K562 (cell line): ENCODE measurements around the gene SV2C. TPM values are rescaled to one million over a fixed set of nuclear protein-coding genes. Genes with fewer than 3 reads are reported as not detected.
A peak's percentile ranks its signal among the peaks of the same experiment; 100 is the strongest.

Experiments used
- ATF7 ChIP-seq: fragments of 450-650 bp; IDR thresholded peaks from 2 replicates; pipeline ENCODE4 v1.7.1; 2014; ENCODE audit warnings: mild to moderate bottlenecking, moderate library complexity
- CC2D1A ChIP-seq: fragments of 450-650 bp; IDR thresholded peaks from 2 replicates; pipeline ENCODE4 v1.6.1; 2017; ENCODE audit warnings: mild to moderate bottlenecking
- DDX20 ChIP-seq: fragments of 450-650 bp; IDR thresholded peaks from 2 replicates; pipeline ENCODE4 v1.6.1; 2016; ENCODE audit warnings: missing genetic modification characterization, low read depth, mild to moderate bottlenecking, missing compliant biosample characterization, moderate library complexity
- FOXA3 ChIP-seq, 2 experiments: fragments of 450-650 bp in 1 of 2; sonication (generic) in 1 of 2; formaldehyde crosslinking; IDR thresholded peaks in 1 of 2; conservative IDR thresholded peaks in 1 of 2; 2 replicates each; pipeline versions ENCODE4 v1.4.0 to v1.8.0; 2020 to 2022; ENCODE audit warnings: mild to moderate bottlenecking in 2 of 2, missing genetic modification reagents in 1 of 2
- FOXM1 ChIP-seq, 2 experiments: fragments of 450-650 bp in 1 of 2; sonication (generic) in 1 of 2; formaldehyde crosslinking in 1 of 2; IDR thresholded peaks; 2 replicates each; pipeline versions ENCODE4 v1.6.1 to v1.9.0; 2017 to 2022; ENCODE audit warnings: low read depth in 2 of 2, mild to moderate bottlenecking in 2 of 2, missing genetic modification reagents in 1 of 2, moderate library complexity in 1 of 2
- KAT7 ChIP-seq: sonication (generic); formaldehyde crosslinking; IDR thresholded peaks from 2 replicates; pipeline ENCODE4 v1.8.0; 2022; ENCODE audit warnings: missing genetic modification reagents, mild to moderate bottlenecking, borderline replicate concordance
- LCOR ChIP-seq: sonication (generic); formaldehyde crosslinking; IDR thresholded peaks from 2 replicates; pipeline ENCODE4 v1.8.0; 2022; ENCODE audit warnings: mild to moderate bottlenecking, missing genetic modification reagents
- MEF2D ChIP-seq: conservative IDR thresholded peaks from 2 replicates; pipeline ENCODE4 v1.6.1; 2016; ENCODE audit warnings: low read depth, missing genetic modification characterization, missing compliant biosample characterization
- TAL1 ChIP-seq: fragments of 450-650 bp; IDR thresholded peaks from 2 replicates; pipeline ENCODE4 v1.6.1; 2016; ENCODE audit warnings: mild to moderate bottlenecking
- THAP12 ChIP-seq: fragments of 250-450 bp; sonication (Bioruptor Pico); IDR thresholded peaks from 2 replicates; pipeline ENCODE4 v1.9.0; 2021; ENCODE audit warnings: mild to moderate bottlenecking, inconsistent platforms
- U2AF2 ChIP-seq: fragments of 200-400 bp; formaldehyde crosslinking; optimal IDR thresholded peaks from 2 replicates; pipeline ENCODE3; 2017; ENCODE audit warnings: low read depth, mild to moderate bottlenecking, low read length
- ZNF143 ChIP-seq: sonication (generic); formaldehyde crosslinking; IDR thresholded peaks from 2 replicates; pipeline ENCODE4 v1.9.0; 2022; ENCODE audit warnings: mild to moderate bottlenecking, missing genetic modification reagents
- ZNF23 ChIP-seq: fragments of 250-450 bp; sonication (Bioruptor Pico); IDR thresholded peaks from 2 replicates; pipeline ENCODE4 v1.4.0; 2020; ENCODE audit warnings: mild to moderate bottlenecking
- ZNF280A ChIP-seq: fragments of 450-650 bp; IDR thresholded peaks from 2 replicates; pipeline ENCODE4 v1.6.1; 2018; ENCODE audit warnings: mild to moderate bottlenecking, low read depth; ENCODE audit not compliant: partially characterized antibody
- ZNF511 ChIP-seq: sonication (generic); formaldehyde crosslinking; IDR thresholded peaks from 2 replicates; pipeline ENCODE4 v1.8.0; 2022; ENCODE audit warnings: mild to moderate bottlenecking, missing genetic modification reagents
- ZNF639 ChIP-seq, 2 experiments: fragments of 200-800 bp in 1 of 2; sonication (Bioruptor generic) in 1 of 2; sonication (generic) in 1 of 2; formaldehyde crosslinking in 1 of 2; IDR thresholded peaks in 1 of 2; conservative IDR thresholded peaks in 1 of 2; 2 replicates each; pipeline versions ENCODE4 v1.5.0 to v1.6.1; 2016 to 2020; ENCODE audit warnings: missing compliant biosample characterization in 1 of 2, missing genetic modification characterization in 1 of 2, missing genetic modification reagents in 1 of 2
- polyA plus RNA-seq, 8 experiments: library from polyadenylated mRNA; depleted of rRNA in 4 of 8; stranded (reverse) in 5 of 8; unstranded in 3 of 8; fragments of >200 nt; fragmentation: Nextera tagmentation in 2 of 8; fragmentation: Illumina TruSeq in 1 of 8; extraction: Ambion mirVana in 2 of 8; extraction: Trizol in 1 of 8; gene quantifications; 2 replicates each; pipeline versions ENCODE4 v1.2.1 to v1.2.3, GENCODE V29; 2011 to 2014; ENCODE audit warnings: inconsistent platforms in 1 of 8, missing spikeins in 1 of 8
- total RNA-seq, 7 experiments: library from RNA; depleted of rRNA in 6 of 7; stranded (reverse); fragments of >200 nt in 6 of 7; fragmentation: Illumina TruSeq in 2 of 7; extraction: Trizol in 2 of 7; gene quantifications; 2 replicates each; pipeline versions ENCODE4 v1.2.1 to v1.2.3, GENCODE V29; 2011 to 2021; ENCODE audit warnings: low replicate concordance in 1 of 7
- TF ChIP-seq, protein P1 (sequence below): sonication (generic); formaldehyde crosslinking; IDR thresholded peaks from 2 replicates; pipeline ENCODE4 v1.8.1; 2022; ENCODE audit warnings: missing genetic modification reagents
- TF ChIP-seq, protein P2 (sequence below): fragments of 200-400 bp; formaldehyde crosslinking; IDR thresholded peaks from 2 replicates; pipeline ENCODE4 v1.6.1; 2017; ENCODE audit warnings: mild to moderate bottlenecking, low read depth, low read length, moderate library complexity

Gene SV2C
- total and polyA plus RNA-seq, 9 of the 15 experiments (the other 6 are each of a cell fraction or from before 2014, with no cell fraction given) = 0.05 TPM; not detected in 8

GRCh38 chr5:76319673-76320072 lies 236.5 kb downstream of the SV2C start (continued):
- TF ChIP-seq DDX20 = no peak
- TF ChIP-seq ZNF23 = no peak
- TF ChIP-seq, protein P1, sequence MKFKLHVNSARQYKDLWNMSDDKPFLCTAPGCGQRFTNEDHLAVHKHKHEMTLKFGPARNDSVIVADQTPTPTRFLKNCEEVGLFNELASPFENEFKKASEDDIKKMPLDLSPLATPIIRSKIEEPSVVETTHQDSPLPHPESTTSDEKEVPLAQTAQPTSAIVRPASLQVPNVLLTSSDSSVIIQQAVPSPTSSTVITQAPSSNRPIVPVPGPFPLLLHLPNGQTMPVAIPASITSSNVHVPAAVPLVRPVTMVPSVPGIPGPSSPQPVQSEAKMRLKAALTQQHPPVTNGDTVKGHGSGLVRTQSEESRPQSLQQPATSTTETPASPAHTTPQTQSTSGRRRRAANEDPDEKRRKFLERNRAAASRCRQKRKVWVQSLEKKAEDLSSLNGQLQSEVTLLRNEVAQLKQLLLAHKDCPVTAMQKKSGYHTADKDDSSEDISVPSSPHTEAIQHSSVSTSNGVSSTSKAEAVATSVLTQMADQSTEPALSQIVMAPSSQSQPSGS = no peak
- TF ChIP-seq ZNF143 = no peak
- TF ChIP-seq FOXA3 (CRISPR knock-in tag; conservative IDR thresholded peaks at IDR 0.05 in 1 of 2, IDR thresholded peaks at IDR 0.05 in 1 of 2) = no peak
- peak; percentile 51; the same call in 1 of the 2 replicates for TF ChIP-seq ATF7
- no peak for TF ChIP-seq ZNF280A
- peak; percentile 51; the same call in 1 of the 2 replicates for TF ChIP-seq LCOR (CRISPR knock-in tag)
- peak; percentile 90 for TF ChIP-seq FOXM1 (IDR thresholded peaks at IDR 0.05; ENCODE audit: low read depth)
- TF ChIP-seq FOXM1 (CRISPR knock-in tag; IDR thresholded peaks at IDR 0.05; ENCODE audit: low read depth) = no peak
- peak; percentile 60; the same call in 1 of the 2 replicates for TF ChIP-seq CC2D1A
- no peak for TF ChIP-seq KAT7
- TF ChIP-seq TAL1 = peak; percentile 94
- no peak for TF ChIP-seq THAP12 (CRISPR knock-in tag)
- TF ChIP-seq, protein P2, sequence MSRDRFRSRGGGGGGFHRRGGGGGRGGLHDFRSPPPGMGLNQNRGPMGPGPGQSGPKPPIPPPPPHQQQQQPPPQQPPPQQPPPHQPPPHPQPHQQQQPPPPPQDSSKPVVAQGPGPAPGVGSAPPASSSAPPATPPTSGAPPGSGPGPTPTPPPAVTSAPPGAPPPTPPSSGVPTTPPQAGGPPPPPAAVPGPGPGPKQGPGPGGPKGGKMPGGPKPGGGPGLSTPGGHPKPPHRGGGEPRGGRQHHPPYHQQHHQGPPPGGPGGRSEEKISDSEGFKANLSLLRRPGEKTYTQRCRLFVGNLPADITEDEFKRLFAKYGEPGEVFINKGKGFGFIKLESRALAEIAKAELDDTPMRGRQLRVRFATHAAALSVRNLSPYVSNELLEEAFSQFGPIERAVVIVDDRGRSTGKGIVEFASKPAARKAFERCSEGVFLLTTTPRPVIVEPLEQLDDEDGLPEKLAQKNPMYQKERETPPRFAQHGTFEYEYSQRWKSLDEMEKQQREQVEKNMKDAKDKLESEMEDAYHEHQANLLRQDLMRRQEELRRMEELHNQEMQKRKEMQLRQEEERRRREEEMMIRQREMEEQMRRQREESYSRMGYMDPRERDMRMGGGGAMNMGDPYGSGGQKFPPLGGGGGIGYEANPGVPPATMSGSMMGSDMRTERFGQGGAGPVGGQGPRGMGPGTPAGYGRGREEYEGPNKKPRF = no peak
- TF ChIP-seq ZNF511 (CRISPR knock-in tag) = no peak
- TF ChIP-seq U2AF2 = no peak
- peak in 1 of 2 experiments; percentile 26; a peak in 1 of 4 replicates for TF ChIP-seq ZNF639 (CRISPR knock-in tag; conservative IDR thresholded peaks at IDR 0.05 in 1 of 2, IDR thresholded peaks at IDR 0.05 in 1 of 2)
- peak; percentile 57; the same call in 1 of the 2 replicates for TF ChIP-seq MEF2D (tag)
